NCI-H748 (cell line): Measurements from ENCODE around the gene DDX1.
"Not testable (repeated sequence)": the region's sequence is repeated elsewhere in the genome, so short reads cannot be mapped to it uniquely, and the experiment has no call there.

ENCODE experiments used
- DNase-seq: peaks from one replicate; lab custom pipeline; 2025; ENCODE audit not compliant: unreplicated experiment; lab: John Stamatoyannopoulos, UW

Gene DDX1

DNA sequence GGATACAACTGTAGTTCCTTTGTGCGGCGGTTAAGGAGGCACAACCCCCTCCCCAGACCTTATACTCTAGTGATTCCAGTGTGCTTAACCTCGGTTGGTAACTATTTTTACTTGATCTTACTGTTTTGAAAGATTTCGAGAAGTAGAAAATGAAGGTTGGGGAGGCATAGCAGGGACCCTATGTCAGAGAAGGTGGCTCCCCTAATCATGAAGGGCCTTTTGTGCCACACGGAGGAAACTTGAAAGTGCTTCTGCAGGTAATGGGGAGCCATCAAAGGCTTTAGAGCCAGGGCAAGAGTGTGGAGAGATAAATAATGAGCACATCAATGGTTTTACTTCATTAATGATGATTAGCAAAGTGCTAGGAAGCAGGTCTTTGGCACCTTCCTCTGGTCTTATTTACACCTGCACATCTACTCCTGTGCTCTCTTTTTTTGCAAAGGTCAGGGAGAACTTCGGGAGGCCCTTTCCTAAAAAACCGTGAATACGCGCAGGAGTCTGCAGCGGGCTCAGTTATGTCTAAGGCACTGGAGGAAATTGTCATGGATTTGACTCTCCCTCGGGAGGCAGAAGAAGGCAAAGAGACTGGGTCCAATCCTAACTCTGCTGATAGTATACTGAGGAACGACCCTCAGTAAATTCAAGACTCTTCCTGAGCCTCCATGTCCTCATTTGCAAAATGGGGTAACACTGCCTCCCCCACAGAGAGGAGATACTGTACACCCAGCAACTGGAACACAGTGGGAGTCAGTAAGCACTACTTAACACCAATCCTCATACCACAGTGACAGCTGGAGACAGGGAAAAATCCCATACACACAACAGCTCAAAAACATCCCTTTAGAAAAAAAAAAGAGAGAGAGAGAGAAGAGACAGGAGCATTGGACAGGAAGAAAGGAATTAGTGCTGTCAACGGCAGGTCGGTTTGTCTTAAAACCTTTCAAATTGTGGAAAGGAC lies 81.6 kb downstream of the DDX1 start:
- no peak for DNase-seq

- DNase-seq, result no peak
These were observed 82.4 kb downstream of the DDX1 start for GRCh38 chr2:15673919-15674636.

- DNase-seq, result no peak
These were observed 83.2 kb downstream of the DDX1 start for GRCh38 chr2:15674637-15675455.

GRCh38 chr2:15675456-15676195 lies 84.0 kb downstream of the DDX1 start:
- no peak for DNase-seq

DNA sequence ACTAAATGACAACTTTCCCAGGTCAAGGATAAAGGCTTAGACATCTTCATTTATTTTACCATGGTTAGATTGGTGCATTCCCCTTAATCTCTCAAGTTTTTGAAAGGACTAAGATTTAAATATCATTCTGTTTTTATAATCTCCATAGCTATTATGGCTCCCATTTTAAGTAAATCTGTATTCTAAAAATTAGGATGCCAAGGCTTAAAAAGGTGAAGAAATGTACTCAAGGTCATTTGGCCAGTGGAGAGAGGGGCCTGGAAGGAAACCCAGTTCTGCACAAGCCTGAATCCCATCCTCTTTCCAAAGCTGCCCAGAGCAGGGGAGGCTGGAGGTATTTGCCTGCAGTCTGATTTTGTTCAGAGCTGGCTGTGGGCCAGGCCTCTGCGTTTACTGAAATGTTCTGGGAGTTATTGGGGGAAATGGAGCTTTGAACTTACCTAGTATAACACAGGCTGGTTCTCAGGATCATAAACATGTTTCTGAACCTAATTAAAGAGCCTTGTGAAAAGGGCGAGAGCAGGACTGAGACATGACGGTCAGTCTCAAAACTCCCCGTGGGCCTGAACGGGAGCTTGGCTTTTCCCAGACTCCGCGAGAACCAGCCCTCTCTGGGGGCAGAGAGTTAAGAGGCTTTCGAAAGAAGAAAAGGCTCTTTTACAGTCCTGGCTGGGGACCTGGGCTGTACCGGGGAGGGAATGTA lies 85.6 kb downstream of the DDX1 start:
- no peak for DNase-seq

GRCh38 chr2:15678346-15678745 lies 86.7 kb downstream of the DDX1 start:
- no peak for DNase-seq

DNA sequence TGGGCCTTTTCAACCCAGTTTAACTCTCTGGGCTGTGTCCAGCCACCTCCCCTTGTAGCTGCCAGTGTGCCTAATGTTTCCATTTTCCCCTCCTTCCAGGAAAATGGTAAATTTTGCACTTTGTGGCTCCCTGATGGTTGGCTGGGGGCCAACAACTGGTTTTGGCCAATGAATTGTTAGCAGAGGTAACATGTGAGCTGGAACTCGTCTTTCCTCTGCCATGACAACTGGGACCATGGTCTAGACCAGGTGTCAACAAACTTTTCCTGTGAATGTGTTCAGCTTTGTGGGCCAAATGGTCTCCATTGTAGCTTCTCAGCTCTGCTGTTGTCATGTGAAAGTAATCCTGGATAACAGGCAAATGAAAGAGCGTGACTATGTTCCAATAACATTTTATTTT lies 87.2 kb downstream of the DDX1 start:
- DNase-seq, result no peak

- no peak for DNase-seq
These were observed 87.8 kb downstream of the DDX1 start for GRCh38 chr2:15679386-15679924.

GRCh38 chr2:15680132-15680531 lies 88.5 kb downstream of the DDX1 start:
- not testable (repeated sequence) for DNase-seq
